ENCODE measurements around the gene SPNS1.

The SPNS1 gene

GRCh38 chr16:28933171-28933570, 41.4 kb upstream of the SPNS1 start:
- TF ChIP-seq CTCF (IDR thresholded peaks at IDR 0.05; ENCODE audit: low read depth, low read length): no peak
- TF ChIP-seq EZH2phosphoT487 (IDR thresholded peaks at IDR 0.05; ENCODE audit: low read depth): no peak
- Histone ChIP-seq H3K4me2 (ENCODE audit: low read length) (no peak overlapping the region), H3K27ac (ENCODE audit: low read length) (no peak overlapping the region), H3K79me2 (ENCODE audit: low read length) (no peaks in the 10 kb centered on the region), H2AFZ (ENCODE audit: low read depth, low read length) (no peak overlapping the region), H3K36me3 (replicated peaks; ENCODE audit: low read depth, low read length) (no peaks in the 10 kb centered on the region), H3K9me3 (ENCODE audit: insufficient read depth, low read length) (no peaks in the 10 kb centered on the region), H3K9ac (ENCODE audit: low read length) (no peak overlapping the region), H3K27me3 (ENCODE audit: low read depth, low read length) (no peaks in the 10 kb centered on the region), H4K20me1 (ENCODE audit: insufficient read depth, low read length) (no peaks in the 10 kb centered on the region), H3K4me1 (ENCODE audit: low read length) (peaks cover 20% of the 10 kb centered on the region), H3K4me3 (ENCODE audit: low read length) (no peak overlapping the region)

- H3K9ac ChIP-seq (ENCODE audit: low read length): no peak overlapping the region
- H3K27ac ChIP-seq (ENCODE audit: low read length): no peak overlapping the region
- peaks cover 17% of the 10 kb centered on the region for H3K4me1 ChIP-seq (ENCODE audit: low read length)
- no peaks in the 10 kb centered on the region for H3K9me3 ChIP-seq (ENCODE audit: insufficient read depth, low read length)
- TF ChIP-seq CTCF (IDR thresholded peaks at IDR 0.05; ENCODE audit: low read depth, low read length) (no peak), EZH2phosphoT487 (IDR thresholded peaks at IDR 0.05; ENCODE audit: low read depth) (no peak)
- H2AFZ ChIP-seq (ENCODE audit: low read depth, low read length): no peak overlapping the region
- H4K20me1 ChIP-seq (ENCODE audit: insufficient read depth, low read length): no peaks in the 10 kb centered on the region
- H3K79me2 ChIP-seq (ENCODE audit: low read length): no peaks in the 10 kb centered on the region
- no peak overlapping the region for H3K4me3 ChIP-seq (ENCODE audit: low read length)
- no peaks in the 10 kb centered on the region for H3K27me3 ChIP-seq (ENCODE audit: low read depth, low read length)
- no peaks in the 10 kb centered on the region for H3K36me3 ChIP-seq (replicated peaks; ENCODE audit: low read depth, low read length)
- no peak overlapping the region for H3K4me2 ChIP-seq (ENCODE audit: low read length)
Measured at GRCh38 chr16:28935346-28935745, 39.2 kb upstream of the SPNS1 start.

- Histone ChIP-seq H2AFZ (ENCODE audit: low read depth, low read length) (no peak overlapping the region), H4K20me1 (ENCODE audit: insufficient read depth, low read length) (no peaks in the 10 kb centered on the region), H3K36me3 (replicated peaks; ENCODE audit: low read depth, low read length) (no peaks in the 10 kb centered on the region), H3K27me3 (ENCODE audit: low read depth, low read length) (no peaks in the 10 kb centered on the region), H3K9me3 (ENCODE audit: insufficient read depth, low read length) (no peaks in the 10 kb centered on the region), H3K4me2 (ENCODE audit: low read length) (no peak overlapping the region), H3K4me1 (ENCODE audit: low read length) (peaks cover 9% of the 10 kb centered on the region), H3K9ac (ENCODE audit: low read length) (no peak overlapping the region), H3K79me2 (ENCODE audit: low read length) (no peaks in the 10 kb centered on the region), H3K27ac (ENCODE audit: low read length) (no peak overlapping the region), H3K4me3 (ENCODE audit: low read length) (no peak overlapping the region)
- TF ChIP-seq EZH2phosphoT487 (IDR thresholded peaks at IDR 0.05; ENCODE audit: low read depth) (no peak), CTCF (IDR thresholded peaks at IDR 0.05; ENCODE audit: low read depth, low read length) (no peak)
Measured at GRCh38 chr16:28935924-28936783, 38.4 kb upstream of the SPNS1 start.

GRCh38 chr16:28936784-28937155, 37.8 kb upstream of the SPNS1 start:
- H3K4me1 ChIP-seq (ENCODE audit: low read length): 0 out of 2 replicates have a peak, but pooled peaks cover 3% of the 10 kb centered on the region
- no peak overlapping the region for H2AFZ ChIP-seq (ENCODE audit: low read depth, low read length)
- no peaks in the 10 kb centered on the region for H4K20me1 ChIP-seq (ENCODE audit: insufficient read depth, low read length)
- no peak overlapping the region for H3K27ac ChIP-seq (ENCODE audit: low read length)
- H3K4me3 ChIP-seq (ENCODE audit: low read length): no peak overlapping the region
- no peaks in the 10 kb centered on the region for H3K79me2 ChIP-seq (ENCODE audit: low read length)
- H3K9me3 ChIP-seq (ENCODE audit: insufficient read depth, low read length): no peaks in the 10 kb centered on the region
- no peaks in the 10 kb centered on the region for H3K36me3 ChIP-seq (replicated peaks; ENCODE audit: low read depth, low read length)
- H3K27me3 ChIP-seq (ENCODE audit: low read depth, low read length): no peaks in the 10 kb centered on the region
- no peak for TF ChIP-seq CTCF (IDR thresholded peaks at IDR 0.05; ENCODE audit: low read depth, low read length)
- TF ChIP-seq EZH2phosphoT487 (IDR thresholded peaks at IDR 0.05; ENCODE audit: low read depth): no peak
- H3K4me2 ChIP-seq (ENCODE audit: low read length): no peak overlapping the region
- H3K9ac ChIP-seq (ENCODE audit: low read length): no peak overlapping the region
